LNCAP (cell line): Measurements from ENCODE around the gene BZW1.

Experiments
- TF ChIP-seq, protein P1 (sequence below): fragments of 450-650 bp; IDR thresholded peaks from 2 replicates; pipeline ENCODE4 v1.5.1; 2017; ENCODE audit warnings: mild to moderate bottlenecking

Gene BZW1

DNA sequence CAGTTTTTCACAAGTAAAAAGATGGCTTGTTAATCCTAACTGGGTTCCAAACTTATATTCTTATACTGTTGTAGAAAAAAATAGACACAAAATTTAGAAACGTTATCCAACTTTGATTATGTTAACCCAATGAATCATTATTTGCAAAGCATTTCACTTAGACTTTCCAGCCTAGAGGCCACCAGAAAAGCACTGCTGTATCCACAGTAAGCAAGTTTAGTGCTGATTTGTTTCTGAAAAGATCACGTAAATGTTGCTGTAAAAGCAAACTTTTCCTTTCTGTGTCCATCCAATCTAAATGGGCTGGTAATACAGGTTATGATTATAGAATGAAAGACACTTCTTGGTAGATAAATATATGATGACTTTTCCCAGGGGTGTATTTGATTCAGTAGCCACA, 17.6 kb upstream of the BZW1 start:
- TF ChIP-seq, protein P1, sequence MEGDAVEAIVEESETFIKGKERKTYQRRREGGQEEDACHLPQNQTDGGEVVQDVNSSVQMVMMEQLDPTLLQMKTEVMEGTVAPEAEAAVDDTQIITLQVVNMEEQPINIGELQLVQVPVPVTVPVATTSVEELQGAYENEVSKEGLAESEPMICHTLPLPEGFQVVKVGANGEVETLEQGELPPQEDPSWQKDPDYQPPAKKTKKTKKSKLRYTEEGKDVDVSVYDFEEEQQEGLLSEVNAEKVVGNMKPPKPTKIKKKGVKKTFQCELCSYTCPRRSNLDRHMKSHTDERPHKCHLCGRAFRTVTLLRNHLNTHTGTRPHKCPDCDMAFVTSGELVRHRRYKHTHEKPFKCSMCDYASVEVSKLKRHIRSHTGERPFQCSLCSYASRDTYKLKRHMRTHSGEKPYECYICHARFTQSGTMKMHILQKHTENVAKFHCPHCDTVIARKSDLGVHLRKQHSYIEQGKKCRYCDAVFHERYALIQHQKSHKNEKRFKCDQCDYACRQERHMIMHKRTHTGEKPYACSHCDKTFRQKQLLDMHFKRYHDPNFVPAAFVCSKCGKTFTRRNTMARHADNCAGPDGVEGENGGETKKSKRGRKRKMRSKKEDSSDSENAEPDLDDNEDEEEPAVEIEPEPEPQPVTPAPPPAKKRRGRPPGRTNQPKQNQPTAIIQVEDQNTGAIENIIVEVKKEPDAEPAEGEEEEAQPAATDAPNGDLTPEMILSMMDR: no peak

DNA sequence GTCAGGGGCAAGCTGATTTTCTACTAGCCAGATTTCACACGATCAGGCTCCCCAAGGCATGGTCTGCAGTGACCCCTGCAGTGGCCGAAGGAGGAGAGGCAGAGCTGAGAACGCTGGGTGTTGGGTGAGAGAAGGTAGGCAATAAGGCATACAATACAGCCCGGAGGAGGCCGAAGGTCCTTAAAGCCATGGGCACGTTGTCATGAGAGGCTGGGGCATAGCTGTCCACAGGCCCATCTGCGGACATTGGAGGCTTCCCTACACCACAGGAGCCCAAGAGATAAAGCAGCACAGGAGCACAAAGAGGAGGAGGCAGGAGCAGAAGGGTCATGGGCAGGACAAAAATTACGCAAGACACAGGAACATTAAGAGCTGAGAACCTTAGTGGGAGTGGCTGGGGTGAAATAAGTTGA, 16.7 kb upstream of the BZW1 start:
- TF ChIP-seq, protein P1: no peak

DNA sequence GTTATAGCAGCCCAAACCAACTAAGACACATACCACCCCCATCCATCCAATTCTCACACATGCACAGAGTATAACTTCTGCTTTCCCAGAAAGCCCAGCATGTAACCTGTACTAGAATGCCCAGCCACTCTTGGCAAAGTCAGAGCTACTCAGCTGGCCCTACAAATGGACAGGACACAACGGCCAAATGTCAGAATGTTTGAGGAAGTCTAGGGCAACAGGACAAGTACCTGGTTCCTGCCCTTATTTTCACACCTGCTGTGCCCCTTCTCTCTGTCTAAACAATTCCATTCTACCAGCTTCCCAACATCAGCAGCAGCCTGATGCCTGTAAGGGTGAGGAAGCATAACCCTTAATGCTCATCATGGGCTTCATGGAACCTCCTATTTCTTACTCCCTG, 15.1 kb upstream of the BZW1 start:
- TF ChIP-seq, protein P1: no peak

DNA sequence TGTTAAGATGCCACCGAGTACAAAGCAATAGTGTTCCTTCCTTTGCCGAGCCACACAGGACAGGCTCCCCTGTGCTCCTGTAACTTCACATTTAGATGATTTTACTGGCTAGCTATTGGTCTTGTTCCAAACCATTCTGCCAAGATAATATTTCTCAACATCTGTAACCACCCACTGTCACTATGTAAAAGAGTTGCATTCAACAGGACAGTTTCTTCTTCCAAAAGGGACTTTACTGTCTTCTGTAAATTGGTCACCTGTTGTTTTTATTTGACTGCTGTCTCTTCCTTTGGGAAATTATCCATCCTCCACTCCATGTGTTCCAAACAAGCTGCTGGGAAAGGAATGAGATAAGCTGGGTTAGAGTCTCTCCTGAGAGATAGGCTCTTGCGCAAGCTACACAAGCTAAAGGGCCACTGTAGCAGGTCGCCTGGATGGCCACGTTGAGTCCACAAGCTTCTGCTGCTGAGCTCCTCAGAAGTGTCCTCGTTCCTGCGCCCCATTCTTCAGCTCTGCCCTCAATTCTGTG, 14.4 kb upstream of the BZW1 start:
- TF ChIP-seq, protein P1: no peak

DNA sequence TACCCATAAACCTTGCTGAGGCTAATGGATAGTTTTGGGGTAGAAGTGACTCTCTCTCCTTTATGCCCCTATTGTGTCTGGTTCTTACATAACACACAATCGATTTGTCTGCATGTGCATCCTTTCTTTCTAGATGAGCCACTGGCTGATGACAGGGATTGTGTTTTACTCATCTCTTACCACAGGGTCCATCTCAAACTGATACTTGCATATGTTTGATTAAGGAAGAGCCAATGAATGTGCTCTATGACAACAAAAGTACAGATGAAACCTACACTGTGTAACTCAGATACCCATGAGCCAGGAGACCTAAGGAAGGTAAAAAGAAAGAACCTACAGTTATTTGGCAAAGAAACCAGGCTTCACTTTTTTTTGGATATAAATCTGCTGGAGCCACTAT, 13.2 kb upstream of the BZW1 start:
- TF ChIP-seq, protein P1: no peak

DNA sequence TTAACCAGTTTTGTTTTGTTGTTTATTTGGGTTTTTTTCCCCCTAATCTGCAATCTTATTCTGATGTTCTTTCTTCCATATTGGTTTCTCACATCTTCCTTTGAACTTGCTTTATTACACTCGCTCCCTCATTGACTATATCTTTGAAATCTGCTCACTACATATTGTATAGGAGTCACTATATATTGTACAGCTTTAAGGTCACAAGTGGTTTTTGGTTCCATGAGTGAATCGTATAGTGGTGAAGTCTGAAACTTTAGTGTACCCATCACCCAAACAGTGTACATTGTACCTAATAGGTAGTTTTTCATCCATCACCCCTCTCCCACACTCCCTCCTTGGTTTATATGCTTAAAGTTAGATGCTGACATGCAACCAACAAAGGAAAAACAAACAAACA, 11.3 kb upstream of the BZW1 start:
- TF ChIP-seq, protein P1: no peak

DNA sequence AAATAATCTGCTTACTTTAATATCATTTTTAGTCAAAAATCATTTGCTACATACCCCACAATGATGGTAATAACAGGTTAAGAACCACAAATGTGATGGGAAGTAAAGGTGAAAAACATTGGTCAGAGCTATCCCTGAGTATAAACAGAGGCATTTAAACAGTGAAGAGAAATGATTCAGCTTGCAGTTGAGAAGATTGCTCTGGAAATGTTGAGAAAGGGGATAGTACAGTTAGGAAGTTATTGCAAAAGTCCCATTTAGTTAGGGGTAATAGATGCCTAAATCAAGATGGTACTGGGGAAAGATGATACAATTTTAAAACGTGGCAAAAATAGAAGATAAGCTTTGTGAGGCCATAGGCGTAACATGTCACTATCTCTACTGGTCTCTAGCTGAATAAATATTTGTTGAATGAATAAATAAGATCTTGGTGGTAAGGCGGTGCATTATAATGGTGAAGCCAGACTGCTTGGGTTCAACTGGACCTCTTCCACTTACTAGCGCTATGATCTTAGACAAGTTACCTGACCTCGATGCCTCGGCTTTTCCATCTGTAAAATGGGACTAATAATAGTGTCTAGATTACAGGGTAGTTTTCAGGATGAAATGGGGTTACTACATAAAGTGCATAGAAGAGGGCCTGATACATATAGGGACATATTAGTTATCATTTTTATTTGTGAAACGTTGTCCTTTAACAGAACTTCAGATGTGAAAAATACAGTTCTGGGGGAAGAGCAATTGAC, 2.0 kb upstream of the BZW1 start:
- TF ChIP-seq, protein P1: no peak
